NCI-H1694 treated with DMSO at 0.1 percent for 48 hours (cell line): ENCODE results near the gene PSIP1.
"Not testable (repeated sequence)": the region's sequence is repeated elsewhere in the genome, so short reads cannot be mapped to it uniquely, and the experiment has no call there.

Source experiments
- DNase-seq: peaks from one replicate; lab custom pipeline; 2025; lab: John Stamatoyannopoulos, UW

Gene PSIP1

GRCh38 chr9:15430920-15431844 is 79.6 kb downstream of the PSIP1 start:
- DNase-seq = no peak

GRCh38 chr9:15427702-15428101 is 83.1 kb downstream of the PSIP1 start:
- not testable (repeated sequence) for DNase-seq

- no peak for DNase-seq
Measured at GRCh38 chr9:15426019-15426418, 84.8 kb downstream of the PSIP1 start.

GRCh38 chr9:15423231-15423985 is 87.4 kb downstream of the PSIP1 start:
- DNase-seq = no peak

GRCh38 chr9:15422372-15423230 is 88.2 kb downstream of the PSIP1 start, which contains the start of gene SNAPC3:
Gene SNAPC3, plus strand, starts transcription at chr9:15422876. Its CDS starts 4 bp downstream, at chr9:15422880.
- peak; percentile 92 for DNase-seq

GRCh38 chr9:15421990-15422371 is 88.8 kb downstream of the PSIP1 start:
- DNase-seq = no peak

GRCh38 chr9:15421532-15421931 is 89.2 kb downstream of the PSIP1 start:
- no peak for DNase-seq

GRCh38 chr9:15420796-15421195 is 90.0 kb downstream of the PSIP1 start:
- DNase-seq = no peak

GRCh38 chr9:15417626-15418025 is 93.1 kb downstream of the PSIP1 start:
- no peak for DNase-seq

GRCh38 chr9:15416880-15417279 is 93.9 kb downstream of the PSIP1 start:
- no peak for DNase-seq
